ENCODE measurements around the gene SCARF2. TPM values are rescaled to one million over a fixed set of nuclear protein-coding genes. Genes with fewer than 3 reads are reported as not detected.

SCARF2 gene
- polyA plus RNA-seq, 3 donors = 0.12 to 0.51 TPM; not detected in 1

DNA sequence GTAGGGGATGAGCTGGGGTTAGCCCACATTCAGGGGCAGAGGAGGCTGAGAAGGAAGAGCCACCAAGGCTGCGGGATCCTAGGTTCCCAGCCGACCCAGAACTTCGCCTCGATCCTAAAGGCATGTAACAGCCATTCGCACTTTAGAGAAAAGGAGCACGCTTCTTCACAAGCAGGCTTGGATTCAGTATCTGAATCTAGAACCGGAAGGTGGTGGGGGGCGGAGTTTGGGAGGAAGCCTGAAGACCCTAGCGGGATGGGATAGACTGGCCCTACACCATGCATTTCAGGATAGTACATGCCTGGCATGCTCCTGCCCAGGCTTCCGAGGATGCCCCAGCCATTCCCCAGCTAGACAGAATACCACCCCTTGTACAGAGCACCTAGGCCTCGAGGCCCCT lies 4.4 kb downstream of the SCARF2 start:
- TF ChIP-seq, protein P1, sequence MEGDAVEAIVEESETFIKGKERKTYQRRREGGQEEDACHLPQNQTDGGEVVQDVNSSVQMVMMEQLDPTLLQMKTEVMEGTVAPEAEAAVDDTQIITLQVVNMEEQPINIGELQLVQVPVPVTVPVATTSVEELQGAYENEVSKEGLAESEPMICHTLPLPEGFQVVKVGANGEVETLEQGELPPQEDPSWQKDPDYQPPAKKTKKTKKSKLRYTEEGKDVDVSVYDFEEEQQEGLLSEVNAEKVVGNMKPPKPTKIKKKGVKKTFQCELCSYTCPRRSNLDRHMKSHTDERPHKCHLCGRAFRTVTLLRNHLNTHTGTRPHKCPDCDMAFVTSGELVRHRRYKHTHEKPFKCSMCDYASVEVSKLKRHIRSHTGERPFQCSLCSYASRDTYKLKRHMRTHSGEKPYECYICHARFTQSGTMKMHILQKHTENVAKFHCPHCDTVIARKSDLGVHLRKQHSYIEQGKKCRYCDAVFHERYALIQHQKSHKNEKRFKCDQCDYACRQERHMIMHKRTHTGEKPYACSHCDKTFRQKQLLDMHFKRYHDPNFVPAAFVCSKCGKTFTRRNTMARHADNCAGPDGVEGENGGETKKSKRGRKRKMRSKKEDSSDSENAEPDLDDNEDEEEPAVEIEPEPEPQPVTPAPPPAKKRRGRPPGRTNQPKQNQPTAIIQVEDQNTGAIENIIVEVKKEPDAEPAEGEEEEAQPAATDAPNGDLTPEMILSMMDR (IDR thresholded peaks at IDR 0.05) = no peak
- Histone ChIP-seq H2AFZ (ENCODE audit: insufficient read depth, low read depth, low read length, poor library complexity, severe bottlenecking) (no peak overlapping the region), H3K4me3 (replicated peaks in 1 of 3; ENCODE audit: low read depth in 2 of 3, low read length in 3 of 3) (no peak overlapping the region), H3K27me3 (ENCODE audit: control insufficient read depth in 2 of 2, insufficient read depth in 2 of 2, low read length in 2 of 2) (peaks cover 50 to 90% of the 10 kb centered on the region in 2 donors), H3K9me3 (replicated peaks in 1 of 2; ENCODE audit: control insufficient read depth in 1 of 2, insufficient read depth in 1 of 2, low read length in 2 of 2) (peaks cover 3 to 44% of the 10 kb centered on the region in 2 donors), H3K27ac (ENCODE audit: low read depth in 1 of 2, low read length in 2 of 2) (no peak overlapping the region), H3K9ac (ENCODE audit: insufficient read depth, low read length, poor library complexity, severe bottlenecking) (no peak overlapping the region), H3K79me2 (ENCODE audit: insufficient read depth, low read length) (no peaks in the 10 kb centered on the region), H3K4me2 (replicated peaks; ENCODE audit: extremely low read depth, low read length, poor library complexity, severe bottlenecking) (no peak overlapping the region), H4K20me1 (ENCODE audit: insufficient read depth, low read length) (peaks cover 19% of the 10 kb centered on the region), H3K4me1 (ENCODE audit: control insufficient read depth in 1 of 2, insufficient read depth in 2 of 2, low read length in 2 of 2) (peaks cover 42 to 52% of the 10 kb centered on the region in 2 donors), H3K36me3 (replicated peaks in 1 of 2; ENCODE audit: control insufficient read depth in 1 of 2, insufficient read depth in 2 of 2, low read length in 2 of 2) (no peaks in the 10 kb centered on the region)
- H3K9me3 Mint-ChIP-seq = peaks cover 0 to 25% (median 16%) of the 10 kb centered on the region in 7 donors
- intact Hi-C loops (cut with micrococcal nuclease) = no loop called here
- peaks cover 37% of the 10 kb centered on the region for H3K4me1 Mint-ChIP-seq
- H3K36me3 Mint-ChIP-seq = peaks cover under 1 to 28% of the 10 kb centered on the region in 2 donors
- H3K27ac Mint-ChIP-seq = peak overlapping the region in 1 of 7 donors; percentile 37
- over 99% methylated on average over 8 of the region's 11 CpGs for WGBS (ENCODE audit: insufficient coverage)
- peaks cover 73 to 95% (median 88%) of the 10 kb centered on the region in 3 donors for H3K27me3 Mint-ChIP-seq (ENCODE audit: low read depth in 3 of 3)
- peak overlapping the region in 1 of 2 donors; percentile 83 for H3K4me3 Mint-ChIP-seq
- no peak for DNase-seq

DNA sequence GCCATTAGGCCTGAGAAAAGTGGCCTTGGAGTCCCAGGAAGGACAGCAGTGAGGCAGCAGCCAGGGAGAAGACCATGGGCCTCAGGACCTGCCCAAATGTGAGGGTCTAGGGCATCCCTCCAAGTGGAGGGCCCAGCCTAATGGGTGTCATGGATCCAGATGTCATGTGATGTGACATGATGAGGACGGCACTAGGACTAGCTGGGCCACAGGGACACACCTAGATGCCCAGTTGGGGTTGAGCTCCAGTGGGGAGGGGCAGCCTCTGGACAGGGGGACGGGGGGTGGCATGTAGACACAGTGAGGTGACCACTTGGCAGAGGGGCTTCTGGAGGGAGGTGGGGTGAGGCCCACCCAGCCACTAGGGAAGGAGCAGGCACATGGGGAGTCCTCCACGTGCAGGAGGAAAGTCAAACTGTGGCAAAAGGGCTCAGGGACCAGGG lies 5.4 kb downstream of the SCARF2 start:
- no peak overlapping the region for H2AFZ ChIP-seq (ENCODE audit: insufficient read depth, low read depth, low read length, poor library complexity, severe bottlenecking)
- H4K20me1 ChIP-seq (ENCODE audit: insufficient read depth, low read length) = peaks cover 18% of the 10 kb centered on the region
- 75% methylated on average over 3 of the region's 3 CpGs for WGBS (ENCODE audit: insufficient coverage)
- H3K4me3 ChIP-seq (replicated peaks in 1 of 3; ENCODE audit: low read depth in 2 of 3, low read length in 3 of 3) = no peak overlapping the region
- H3K27me3 ChIP-seq (ENCODE audit: control insufficient read depth in 2 of 2, insufficient read depth in 2 of 2, low read length in 2 of 2) = peaks cover 46 to 92% of the 10 kb centered on the region in 2 donors
- no peaks in the 10 kb centered on the region for H3K79me2 ChIP-seq (ENCODE audit: insufficient read depth, low read length)
- intact Hi-C loops (cut with micrococcal nuclease) = no loop called here
- Mint-ChIP-seq H3K9me3 (peaks cover 0 to 22% (median 15%) of the 10 kb centered on the region in 7 donors), H3K4me1 (peaks cover 34% of the 10 kb centered on the region), H3K4me3 (peak overlapping the region in 1 of 2 donors; percentile 83), H3K27ac (no peak overlapping the region), H3K36me3 (peaks cover 2 to 32% of the 10 kb centered on the region in 2 donors), H3K27me3 (ENCODE audit: low read depth in 3 of 3) (peaks cover 74 to 94% (median 90%) of the 10 kb centered on the region in 3 donors)
- TF ChIP-seq, protein P1 (IDR thresholded peaks at IDR 0.05) = no peak
- H3K27ac ChIP-seq (ENCODE audit: low read depth in 1 of 2, low read length in 2 of 2) = no peak overlapping the region
- peaks cover 3 to 48% of the 10 kb centered on the region in 2 donors for H3K9me3 ChIP-seq (replicated peaks in 1 of 2; ENCODE audit: control insufficient read depth in 1 of 2, insufficient read depth in 1 of 2, low read length in 2 of 2)
- H3K9ac ChIP-seq (ENCODE audit: insufficient read depth, low read length, poor library complexity, severe bottlenecking) = no peak overlapping the region
- H3K36me3 ChIP-seq (replicated peaks in 1 of 2; ENCODE audit: control insufficient read depth in 1 of 2, insufficient read depth in 2 of 2, low read length in 2 of 2) = no peaks in the 10 kb centered on the region
- DNase-seq = no peak
- H3K4me2 ChIP-seq (replicated peaks; ENCODE audit: extremely low read depth, low read length, poor library complexity, severe bottlenecking) = no peak overlapping the region
- peaks cover 38 to 46% of the 10 kb centered on the region in 2 donors for H3K4me1 ChIP-seq (ENCODE audit: control insufficient read depth in 1 of 2, insufficient read depth in 2 of 2, low read length in 2 of 2)
